GM12878 (cell line): ENCODE data around the gene PUDP. TPM values are rescaled to one million over a fixed set of nuclear protein-coding genes. Genes with fewer than 3 reads are reported as not detected.

ENCODE experiments used
- ASH2L ChIP-seq: fragments of 300-600, 200-600 bp; sonication (generic); IDR thresholded peaks from 2 replicates; pipeline ENCODE4 v1.6.1; 2017; ENCODE audit warnings: low read depth, mild to moderate bottlenecking, borderline replicate concordance
- ATF2 ChIP-seq: IDR thresholded peaks from 2 replicates; pipeline ENCODE4 v1.6.1; 2012; ENCODE audit warnings: low read length, inconsistent platforms
- CEBPB ChIP-seq, 2 experiments: fragments of 150-350 bp in 1 of 2; IDR thresholded peaks; 2 replicates each; pipeline ENCODE4 v1.6.1; 2012 to 2014; ENCODE audit warnings: low read depth in 2 of 2, low read length in 2 of 2, borderline replicate concordance in 1 of 2, inconsistent platforms in 1 of 2
- CHD2 ChIP-seq: IDR thresholded peaks from 2 replicates; pipeline ENCODE4 v1.6.1; 2011; ENCODE audit warnings: low read depth, low read length, improper control_type of control experiment, borderline replicate concordance
- CTCF ChIP-seq, 3 experiments: IDR thresholded peaks in 2 of 3; conservative IDR thresholded peaks in 1 of 3; 2 replicates each; pipeline ENCODE4 v1.5.1; 2011; ENCODE audit warnings: low read depth in 3 of 3, low read length in 3 of 3, mild to moderate bottlenecking in 3 of 3, control low read depth in 2 of 3, moderate library complexity in 2 of 3, inconsistent platforms in 1 of 3, mixed read lengths in 1 of 3; ENCODE audit not compliant: control insufficient read depth in 2 of 3, insufficient read depth in 1 of 3; ENCODE audit errors: extremely low read depth in 1 of 3
- E2F4 ChIP-seq: IDR thresholded peaks from 2 replicates; pipeline ENCODE4 v1.6.1; 2012; ENCODE audit warnings: low read depth, low read length, improper control_type of control experiment
- ELK1 ChIP-seq: IDR thresholded peaks from 2 replicates; pipeline ENCODE4 v1.6.1; 2012; ENCODE audit warnings: low read depth, low read length, improper control_type of control experiment
- KAT2A ChIP-seq: conservative IDR thresholded peaks from 2 replicates; pipeline ENCODE4 v1.6.1; 2011; ENCODE audit warnings: low read depth, low read length; ENCODE audit not compliant: control insufficient read depth
- NKRF ChIP-seq: fragments of 450-650 bp; conservative IDR thresholded peaks from 2 replicates; pipeline ENCODE4 v1.6.1; 2017; ENCODE audit warnings: mild to moderate bottlenecking, moderate library complexity
- PKNOX1 ChIP-seq: fragments of 450-650 bp; IDR thresholded peaks from 2 replicates; pipeline ENCODE4 v1.6.1; 2016; ENCODE audit warnings: mild to moderate bottlenecking
- POLR2AphosphoS2 ChIP-seq: IDR thresholded peaks from 2 replicates; pipeline ENCODE4 v1.6.1; 2011; ENCODE audit warnings: low read depth, mild to moderate bottlenecking, low read length, improper control_type of control experiment, moderate library complexity
- RAD21 ChIP-seq: IDR thresholded peaks from 2 replicates; pipeline ENCODE4 v1.6.1; 2011; ENCODE audit warnings: mild to moderate bottlenecking, low read depth, low read length, moderate library complexity; ENCODE audit not compliant: insufficient read depth
- RELB ChIP-seq: fragments of 450-650 bp; IDR thresholded peaks from 2 replicates; pipeline ENCODE4 v1.6.1; 2017; ENCODE audit warnings: low read depth, mild to moderate bottlenecking, moderate library complexity
- STAT1 ChIP-seq: fragments of 450-650 bp; conservative IDR thresholded peaks from 2 replicates; pipeline ENCODE4 v1.6.1; 2014; ENCODE audit warnings: antibody characterized with exemption, mild to moderate bottlenecking
- USF1 ChIP-seq: IDR thresholded peaks from 2 replicates; pipeline ENCODE4 v1.6.1; 2011; ENCODE audit warnings: borderline replicate concordance, low read depth, mild to moderate bottlenecking, moderate library complexity, mixed read lengths, low read length; ENCODE audit not compliant: insufficient read depth; ENCODE audit errors: extremely low read length
- ZBED1 ChIP-seq: IDR thresholded peaks from 2 replicates; pipeline ENCODE4 v1.6.1; 2016; ENCODE audit warnings: borderline replicate concordance
- ZNF622 ChIP-seq: fragments of 450-650 bp; IDR thresholded peaks from 2 replicates; pipeline ENCODE4 v1.6.1; 2017; ENCODE audit warnings: mild to moderate bottlenecking, inconsistent platforms
- ZZZ3 ChIP-seq: IDR thresholded peaks from 2 replicates; pipeline ENCODE4 v1.6.1; 2011; ENCODE audit warnings: low read depth; ENCODE audit not compliant: control insufficient read depth, insufficient read length
- polyA plus RNA-seq, 11 experiments: library from polyadenylated mRNA; depleted of rRNA in 4 of 11; unstranded in 6 of 11; stranded (reverse) in 5 of 11; fragments of >200 nt; fragmentation: Nextera tagmentation in 4 of 11; fragmentation: Illumina TruSeq in 1 of 11; extraction: Ambion mirVana in 4 of 11; extraction: Trizol in 1 of 11; gene quantifications; 1 replicate in 1 of 11; 2 replicates in 10 of 11; pipeline versions ENCODE4 v1.2.1 to v1.2.3, GENCODE V29; 2011 to 2016; ENCODE audit warnings: inconsistent platforms in 2 of 11, missing spikeins in 2 of 11, low read depth in 1 of 11
- total RNA-seq, 4 experiments: library from RNA; depleted of rRNA in 3 of 4; stranded (reverse); fragments of >200 nt in 3 of 4; fragmentation: Illumina TruSeq in 1 of 4; extraction: Trizol in 1 of 4; gene quantifications; 2 replicates each; pipeline versions ENCODE4 v1.2.1 to v1.2.3, GENCODE V29; 2013 to 2021

Gene PUDP
- total and polyA plus RNA-seq, 10 of the 15 experiments (the other 5 are each of a cell fraction or from before 2014, with no cell fraction given) = 30.8 to 83.5 (median 61.7) TPM

GRCh38 chrX:7115557-7115956 lies 32.4 kb downstream of the PUDP start (continued):
- TF ChIP-seq RELB (peak; percentile 51; the same call in 1 of the 2 replicates), RAD21 (no peak), CEBPB (IDR thresholded peaks at IDR 0.05; ENCODE audit: borderline replicate concordance in 1 of 2, low read depth in 2 of 2, low read length in 2 of 2) (no peak), STAT1 (no peak), ASH2L (0 out of 2 replicates have a peak, but pooled peaks have one; percentile 34), PKNOX1 (no peak), ATF2 (no peak), ELK1 (no peak), KAT2A (no peak), ZNF622 (no peak), USF1 (no peak), NKRF (no peak), POLR2AphosphoS2 (no peak), E2F4 (no peak), CHD2 (peak; percentile 36; the same call in 1 of the 2 replicates), ZZZ3 (no peak), ZBED1 (peak; percentile 84; the same call in 1 of the 2 replicates), CTCF (IDR thresholded peaks at IDR 0.05 in 2 of 3, conservative IDR thresholded peaks at IDR 0.05 in 1 of 3; ENCODE audit: control insufficient read depth in 2 of 3, extremely low read depth in 1 of 3, insufficient read depth in 1 of 3, low read depth in 3 of 3, low read length in 3 of 3) (no peak)
